ENCODE data around the gene SYNGR3.

GRCh38 chr16:1993731-1994131, 4.0 kb downstream of the SYNGR3 start:
- no peak for TF ChIP-seq EZH2 (IDR thresholded peaks at IDR 0.05)
- TF ChIP-seq POLR2AphosphoS5 (IDR thresholded peaks at IDR 0.05; ENCODE audit: borderline replicate concordance, low read depth, low read length): no peak
- no peak for TF ChIP-seq FOXP2 (optimal IDR thresholded peaks at IDR 0.05; ENCODE audit: control extremely low read depth, extremely low read length, insufficient read depth)
